WTC11 (cell line): ENCODE data around the gene STK32A. TPM values are rescaled to one million over a fixed set of nuclear protein-coding genes. Genes with fewer than 3 reads are reported as not detected.

Experiments used
- ATAC-seq: fragments of 200-7000 bp; cut with Tn5 transposase; 2 replicates; pipeline ENCODE4 v1.10.0; 2021; ENCODE audit warnings: mild to moderate bottlenecking, moderate library complexity
- CTCF ChIA-PET: fragments of 300-600 bp; sonication (Branson Sonifier 250); formaldehyde crosslinking; loops from one replicate; lab custom pipeline; 2021; ENCODE audit warnings: antibody characterized with exemption; lab: Charles Lee
- POLR2A ChIA-PET: fragments of 350-600 bp; sonication (Branson Sonifier 250); formaldehyde crosslinking; loops from one replicate; lab custom pipeline; 2021; ENCODE audit warnings: antibody characterized with exemption; lab: Charles Lee
- DNase-seq: peaks from one replicate; pipeline ENCODE4 v3.0.0; 2021; ENCODE audit warnings: low spot score
- H3K27ac Mint-ChIP-seq: 2 replicates; pipeline ENCODE4 v1.8.0; 2021; ENCODE audit warnings: mixed read lengths
- H3K27me3 Mint-ChIP-seq: 2 replicates; pipeline ENCODE4 v1.8.0; 2021; ENCODE audit warnings: low read depth, mild to moderate bottlenecking, moderate library complexity, mixed read lengths
- H3K36me3 Mint-ChIP-seq: 2 replicates; pipeline ENCODE4 v1.8.0; 2021; ENCODE audit warnings: mixed read lengths
- H3K4me1 Mint-ChIP-seq: 2 replicates; pipeline ENCODE4 v1.8.0; 2022; ENCODE audit warnings: mixed read lengths
- H3K4me3 Mint-ChIP-seq: 2 replicates; pipeline ENCODE4 v1.8.0; 2021; ENCODE audit warnings: mild to moderate bottlenecking, moderate library complexity, mixed read lengths
- H3K9me3 Mint-ChIP-seq: 2 replicates; pipeline ENCODE4 v1.8.0; 2021; ENCODE audit warnings: mixed read lengths
- ATF1 ChIP-seq: sonication (generic); formaldehyde crosslinking; IDR thresholded peaks from 2 replicates; pipeline ENCODE4 v1.8.1; 2023; ENCODE audit warnings: mild to moderate bottlenecking, moderate library complexity, missing genetic modification reagents
- CREM ChIP-seq: sonication (generic); formaldehyde crosslinking; IDR thresholded peaks from 2 replicates; pipeline ENCODE4 v1.8.1; 2022; ENCODE audit warnings: mild to moderate bottlenecking, missing genetic modification reagents, moderate library complexity
- KAT7 ChIP-seq: sonication (generic); formaldehyde crosslinking; IDR thresholded peaks from 2 replicates; pipeline ENCODE4 v1.8.1; 2023; ENCODE audit warnings: missing genetic modification reagents, mild to moderate bottlenecking, borderline replicate concordance
- OVOL2 ChIP-seq: fragments of 250-450 bp; sonication (Bioruptor Pico); IDR thresholded peaks from 2 replicates; pipeline ENCODE4 v1.9.0; 2021; ENCODE audit warnings: mild to moderate bottlenecking, borderline replicate concordance
- SMAD4 ChIP-seq: sonication (generic); formaldehyde crosslinking; IDR thresholded peaks from 2 replicates; pipeline ENCODE4 v1.8.0; 2022; ENCODE audit warnings: mild to moderate bottlenecking, missing genetic modification reagents
- TCF7 ChIP-seq: sonication (generic); formaldehyde crosslinking; IDR thresholded peaks from 2 replicates; pipeline ENCODE4 v1.8.0; 2022; ENCODE audit warnings: mild to moderate bottlenecking, low read depth, missing genetic modification reagents, moderate library complexity
- ZNF121 ChIP-seq: sonication (generic); formaldehyde crosslinking; IDR thresholded peaks from 2 replicates; pipeline ENCODE4 v1.8.0; 2023; ENCODE audit warnings: missing genetic modification reagents
- ZNF138 ChIP-seq: sonication (generic); formaldehyde crosslinking; conservative IDR thresholded peaks from 2 replicates; pipeline ENCODE4 v1.8.1; 2022; ENCODE audit warnings: mild to moderate bottlenecking, moderate library complexity, missing genetic modification reagents
- ZNF219 ChIP-seq: sonication (generic); formaldehyde crosslinking; IDR thresholded peaks from 2 replicates; pipeline ENCODE4 v1.8.0; 2023; ENCODE audit warnings: missing genetic modification reagents, mild to moderate bottlenecking, borderline replicate concordance
- ZNF263 ChIP-seq: sonication (generic); formaldehyde crosslinking; IDR thresholded peaks from 2 replicates; pipeline ENCODE4 v1.8.1; 2022; ENCODE audit warnings: low read depth, mild to moderate bottlenecking, moderate library complexity, missing genetic modification reagents
- ZNF317 ChIP-seq: sonication (generic); formaldehyde crosslinking; IDR thresholded peaks from 2 replicates; pipeline ENCODE4 v1.8.1; 2023; ENCODE audit warnings: low read depth, mild to moderate bottlenecking, moderate library complexity, missing genetic modification reagents, borderline replicate concordance
- ZNF423 ChIP-seq: fragments of 250-450 bp; sonication (Bioruptor Pico); IDR thresholded peaks from 2 replicates; pipeline ENCODE4 v2.1.2; 2022; ENCODE audit warnings: mild to moderate bottlenecking, moderate library complexity
- total RNA-seq: library from RNA; stranded (reverse); gene quantifications from 3 replicates; pipeline ENCODE4 v1.2.3, GENCODE V29; 2021
- TF ChIP-seq, protein P1 (sequence below): fragments of 200-600 bp; IDR thresholded peaks from 2 replicates; pipeline ENCODE4 v1.8.0; 2022; ENCODE audit warnings: antibody characterized with exemption
- TF ChIP-seq, protein P2 (sequence below): sonication (generic); formaldehyde crosslinking; IDR thresholded peaks from 2 replicates; pipeline ENCODE4 v1.8.0; 2022; ENCODE audit warnings: mild to moderate bottlenecking, missing genetic modification reagents
- TF ChIP-seq, protein P3 (sequence below): sonication (generic); formaldehyde crosslinking; IDR thresholded peaks from 2 replicates; pipeline ENCODE4 v1.8.1; 2023; ENCODE audit warnings: mild to moderate bottlenecking, missing genetic modification reagents, moderate library complexity
- TF ChIP-seq, protein P4 (sequence below): sonication (generic); formaldehyde crosslinking; IDR thresholded peaks from 2 replicates; pipeline ENCODE4 v1.8.0; 2022; ENCODE audit warnings: mild to moderate bottlenecking, missing genetic modification reagents
- TF ChIP-seq, protein P5 (sequence below): sonication (generic); formaldehyde crosslinking; IDR thresholded peaks from 2 replicates; pipeline ENCODE4 v1.8.1; 2023; ENCODE audit warnings: mild to moderate bottlenecking, missing genetic modification reagents, borderline replicate concordance
- TF ChIP-seq, protein P6 (sequence below): sonication (generic); formaldehyde crosslinking; IDR thresholded peaks from 2 replicates; pipeline ENCODE4 v1.8.1; 2022; ENCODE audit warnings: mild to moderate bottlenecking, missing genetic modification reagents, moderate library complexity, borderline replicate concordance
- TF ChIP-seq, protein P7 (sequence below): sonication (generic); formaldehyde crosslinking; conservative IDR thresholded peaks from 2 replicates; pipeline ENCODE4 v1.8.1; 2022; ENCODE audit warnings: mild to moderate bottlenecking, missing genetic modification reagents
- TF ChIP-seq, protein P8 (sequence below): sonication (generic); formaldehyde crosslinking; IDR thresholded peaks from 2 replicates; pipeline ENCODE4 v1.8.1; 2022; ENCODE audit warnings: mild to moderate bottlenecking, moderate library complexity, missing genetic modification reagents

STK32A gene
- total RNA-seq, 1 experiment from 2014 or later = 1.7 TPM

DNA sequence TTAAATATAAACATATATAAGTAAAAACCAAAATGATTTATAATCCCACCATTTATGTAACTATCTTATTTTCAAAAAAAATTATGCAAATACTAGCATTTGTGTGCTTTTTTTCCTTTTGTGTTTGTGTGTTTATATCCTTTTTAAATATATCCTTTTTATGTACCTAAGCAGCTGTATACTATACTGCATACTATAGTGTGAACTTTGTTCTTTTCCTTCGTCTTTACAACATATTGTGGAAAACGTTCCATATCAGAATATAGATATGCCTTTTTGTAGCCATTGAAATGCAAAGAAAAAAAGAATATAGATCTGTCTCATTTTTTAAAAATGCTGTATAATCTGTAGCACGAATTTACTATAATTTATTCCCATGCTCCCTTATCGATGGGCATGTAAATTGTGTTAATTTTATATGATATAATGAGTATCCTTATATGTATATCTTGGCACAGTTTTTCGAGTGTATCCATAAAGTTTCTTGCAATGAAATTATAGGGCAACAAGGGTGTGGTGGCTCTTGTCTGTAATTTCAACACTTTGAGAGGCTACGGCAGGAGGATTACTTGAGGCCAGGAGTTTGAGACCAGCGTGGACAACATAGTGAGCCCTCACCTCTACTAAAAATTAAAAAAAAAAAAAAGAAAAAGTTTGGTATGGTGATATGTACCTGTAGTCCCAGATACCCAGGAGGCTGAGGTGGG lies 83.3 kb downstream of the STK32A start:
- no peak overlapping the region for H3K27ac Mint-ChIP-seq

DNA sequence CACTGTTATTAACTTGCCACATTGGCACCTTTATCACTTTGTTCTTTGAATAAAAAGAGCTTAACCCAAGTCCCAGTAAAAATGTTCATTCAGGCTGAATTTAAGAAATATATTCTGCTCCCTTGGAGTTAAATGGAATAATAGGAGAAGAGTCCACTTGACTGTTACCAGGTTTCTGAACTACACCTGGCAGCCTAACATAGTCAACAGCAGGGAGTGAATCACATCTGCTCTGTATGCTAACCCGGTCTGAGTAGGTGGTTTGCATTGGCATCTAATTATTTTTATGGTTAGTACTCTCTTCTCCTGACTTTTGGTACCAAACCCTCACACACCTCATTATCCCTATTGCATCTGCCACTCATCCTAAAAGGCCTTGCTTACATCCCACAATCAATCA lies 86.7 kb downstream of the STK32A start:
- no peaks in the 10 kb centered on the region for H3K36me3 Mint-ChIP-seq
- H3K27me3 Mint-ChIP-seq = no peaks in the 10 kb centered on the region
- H3K4me3 Mint-ChIP-seq = no peak overlapping the region
- POLR2A ChIA-PET = interaction anchor here (1.0 kb wide), 1 partner anchor 21 kb away, joined by 3 read pairs; no protein-coding TSS in a partner anchor
- DNase-seq (no peak), ATAC-seq (no peak)
- no peaks in the 10 kb centered on the region for H3K9me3 Mint-ChIP-seq
- no peaks in the 10 kb centered on the region for H3K4me1 Mint-ChIP-seq
- CTCF ChIA-PET = no interaction called here
- H3K27ac Mint-ChIP-seq = no peak overlapping the region
- TF ChIP-seq ZNF423 (CRISPR knock-in tag) (no peak), ZNF263 (CRISPR knock-in tag) (no peak), OVOL2 (no peak), ATF1 (CRISPR knock-in tag) (no peak), CREM (CRISPR knock-in tag) (no peak), ZNF138 (CRISPR knock-in tag) (no peak), KAT7 (CRISPR knock-in tag) (no peak), SMAD4 (CRISPR knock-in tag) (no peak), ZNF219 (CRISPR knock-in tag) (no peak), ZNF121 (CRISPR knock-in tag) (no peak)
- TF ChIP-seq, protein P1, sequence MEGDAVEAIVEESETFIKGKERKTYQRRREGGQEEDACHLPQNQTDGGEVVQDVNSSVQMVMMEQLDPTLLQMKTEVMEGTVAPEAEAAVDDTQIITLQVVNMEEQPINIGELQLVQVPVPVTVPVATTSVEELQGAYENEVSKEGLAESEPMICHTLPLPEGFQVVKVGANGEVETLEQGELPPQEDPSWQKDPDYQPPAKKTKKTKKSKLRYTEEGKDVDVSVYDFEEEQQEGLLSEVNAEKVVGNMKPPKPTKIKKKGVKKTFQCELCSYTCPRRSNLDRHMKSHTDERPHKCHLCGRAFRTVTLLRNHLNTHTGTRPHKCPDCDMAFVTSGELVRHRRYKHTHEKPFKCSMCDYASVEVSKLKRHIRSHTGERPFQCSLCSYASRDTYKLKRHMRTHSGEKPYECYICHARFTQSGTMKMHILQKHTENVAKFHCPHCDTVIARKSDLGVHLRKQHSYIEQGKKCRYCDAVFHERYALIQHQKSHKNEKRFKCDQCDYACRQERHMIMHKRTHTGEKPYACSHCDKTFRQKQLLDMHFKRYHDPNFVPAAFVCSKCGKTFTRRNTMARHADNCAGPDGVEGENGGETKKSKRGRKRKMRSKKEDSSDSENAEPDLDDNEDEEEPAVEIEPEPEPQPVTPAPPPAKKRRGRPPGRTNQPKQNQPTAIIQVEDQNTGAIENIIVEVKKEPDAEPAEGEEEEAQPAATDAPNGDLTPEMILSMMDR = no peak
- TF ChIP-seq, protein P2, sequence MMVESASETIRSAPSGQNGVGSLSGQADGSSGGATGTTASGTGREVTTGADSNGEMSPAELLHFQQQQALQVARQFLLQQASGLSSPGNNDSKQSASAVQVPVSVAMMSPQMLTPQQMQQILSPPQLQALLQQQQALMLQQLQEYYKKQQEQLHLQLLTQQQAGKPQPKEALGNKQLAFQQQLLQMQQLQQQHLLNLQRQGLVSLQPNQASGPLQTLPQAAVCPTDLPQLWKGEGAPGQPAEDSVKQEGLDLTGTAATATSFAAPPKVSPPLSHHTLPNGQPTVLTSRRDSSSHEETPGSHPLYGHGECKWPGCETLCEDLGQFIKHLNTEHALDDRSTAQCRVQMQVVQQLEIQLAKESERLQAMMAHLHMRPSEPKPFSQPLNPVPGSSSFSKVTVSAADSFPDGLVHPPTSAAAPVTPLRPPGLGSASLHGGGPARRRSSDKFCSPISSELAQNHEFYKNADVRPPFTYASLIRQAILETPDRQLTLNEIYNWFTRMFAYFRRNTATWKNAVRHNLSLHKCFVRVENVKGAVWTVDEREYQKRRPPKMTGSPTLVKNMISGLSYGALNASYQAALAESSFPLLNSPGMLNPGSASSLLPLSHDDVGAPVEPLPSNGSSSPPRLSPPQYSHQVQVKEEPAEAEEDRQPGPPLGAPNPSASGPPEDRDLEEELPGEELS (CRISPR knock-in tag) = no peak
- TF ChIP-seq, protein P3, sequence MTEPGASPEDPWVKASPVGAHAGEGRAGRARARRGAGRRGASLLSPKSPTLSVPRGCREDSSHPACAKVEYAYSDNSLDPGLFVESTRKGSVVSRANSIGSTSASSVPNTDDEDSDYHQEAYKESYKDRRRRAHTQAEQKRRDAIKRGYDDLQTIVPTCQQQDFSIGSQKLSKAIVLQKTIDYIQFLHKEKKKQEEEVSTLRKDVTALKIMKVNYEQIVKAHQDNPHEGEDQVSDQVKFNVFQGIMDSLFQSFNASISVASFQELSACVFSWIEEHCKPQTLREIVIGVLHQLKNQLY (CRISPR knock-in tag) = no peak
- TF ChIP-seq, protein P4, sequence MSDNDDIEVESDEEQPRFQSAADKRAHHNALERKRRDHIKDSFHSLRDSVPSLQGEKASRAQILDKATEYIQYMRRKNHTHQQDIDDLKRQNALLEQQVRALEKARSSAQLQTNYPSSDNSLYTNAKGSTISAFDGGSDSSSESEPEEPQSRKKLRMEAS = no peak

More for the DNA sequence above, 83.3 kb downstream of the STK32A start:
- no peak for ATAC-seq
- Mint-ChIP-seq H3K4me1 (no peaks in the 10 kb centered on the region), H3K9me3 (no peaks in the 10 kb centered on the region), H3K36me3 (no peaks in the 10 kb centered on the region), H3K27me3 (no peaks in the 10 kb centered on the region), H3K4me3 (no peak overlapping the region)
- ChIA-PET POLR2A (interaction anchor here (0.6 kb wide), 1 partner anchor 38 kb away, joined by 4 read pairs; no protein-coding TSS in a partner anchor), CTCF (interaction anchor here (0.7 kb wide), 1 partner anchor 52 kb away, joined by 3 read pairs; no protein-coding TSS in a partner anchor)
- TF ChIP-seq, protein P5, sequence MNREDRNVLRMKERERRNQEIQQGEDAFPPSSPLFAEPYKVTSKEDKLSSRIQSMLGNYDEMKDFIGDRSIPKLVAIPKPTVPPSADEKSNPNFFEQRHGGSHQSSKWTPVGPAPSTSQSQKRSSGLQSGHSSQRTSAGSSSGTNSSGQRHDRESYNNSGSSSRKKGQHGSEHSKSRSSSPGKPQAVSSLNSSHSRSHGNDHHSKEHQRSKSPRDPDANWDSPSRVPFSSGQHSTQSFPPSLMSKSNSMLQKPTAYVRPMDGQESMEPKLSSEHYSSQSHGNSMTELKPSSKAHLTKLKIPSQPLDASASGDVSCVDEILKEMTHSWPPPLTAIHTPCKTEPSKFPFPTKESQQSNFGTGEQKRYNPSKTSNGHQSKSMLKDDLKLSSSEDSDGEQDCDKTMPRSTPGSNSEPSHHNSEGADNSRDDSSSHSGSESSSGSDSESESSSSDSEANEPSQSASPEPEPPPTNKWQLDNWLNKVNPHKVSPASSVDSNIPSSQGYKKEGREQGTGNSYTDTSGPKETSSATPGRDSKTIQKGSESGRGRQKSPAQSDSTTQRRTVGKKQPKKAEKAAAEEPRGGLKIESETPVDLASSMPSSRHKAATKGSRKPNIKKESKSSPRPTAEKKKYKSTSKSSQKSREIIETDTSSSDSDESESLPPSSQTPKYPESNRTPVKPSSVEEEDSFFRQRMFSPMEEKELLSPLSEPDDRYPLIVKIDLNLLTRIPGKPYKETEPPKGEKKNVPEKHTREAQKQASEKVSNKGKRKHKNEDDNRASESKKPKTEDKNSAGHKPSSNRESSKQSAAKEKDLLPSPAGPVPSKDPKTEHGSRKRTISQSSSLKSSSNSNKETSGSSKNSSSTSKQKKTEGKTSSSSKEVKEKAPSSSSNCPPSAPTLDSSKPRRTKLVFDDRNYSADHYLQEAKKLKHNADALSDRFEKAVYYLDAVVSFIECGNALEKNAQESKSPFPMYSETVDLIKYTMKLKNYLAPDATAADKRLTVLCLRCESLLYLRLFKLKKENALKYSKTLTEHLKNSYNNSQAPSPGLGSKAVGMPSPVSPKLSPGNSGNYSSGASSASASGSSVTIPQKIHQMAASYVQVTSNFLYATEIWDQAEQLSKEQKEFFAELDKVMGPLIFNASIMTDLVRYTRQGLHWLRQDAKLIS = no peak
- TF ChIP-seq, protein P6, sequence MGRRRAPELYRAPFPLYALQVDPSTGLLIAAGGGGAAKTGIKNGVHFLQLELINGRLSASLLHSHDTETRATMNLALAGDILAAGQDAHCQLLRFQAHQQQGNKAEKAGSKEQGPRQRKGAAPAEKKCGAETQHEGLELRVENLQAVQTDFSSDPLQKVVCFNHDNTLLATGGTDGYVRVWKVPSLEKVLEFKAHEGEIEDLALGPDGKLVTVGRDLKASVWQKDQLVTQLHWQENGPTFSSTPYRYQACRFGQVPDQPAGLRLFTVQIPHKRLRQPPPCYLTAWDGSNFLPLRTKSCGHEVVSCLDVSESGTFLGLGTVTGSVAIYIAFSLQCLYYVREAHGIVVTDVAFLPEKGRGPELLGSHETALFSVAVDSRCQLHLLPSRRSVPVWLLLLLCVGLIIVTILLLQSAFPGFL (CRISPR knock-in tag) = no peak
- TF ChIP-seq, protein P3 (CRISPR knock-in tag) = no peak
- no peak for TF ChIP-seq TCF7 (CRISPR knock-in tag)
- TF ChIP-seq ZNF317 (CRISPR knock-in tag) = no peak
- TF ChIP-seq, protein P7, sequence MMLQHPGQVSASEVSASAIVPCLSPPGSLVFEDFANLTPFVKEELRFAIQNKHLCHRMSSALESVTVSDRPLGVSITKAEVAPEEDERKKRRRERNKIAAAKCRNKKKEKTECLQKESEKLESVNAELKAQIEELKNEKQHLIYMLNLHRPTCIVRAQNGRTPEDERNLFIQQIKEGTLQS (CRISPR knock-in tag) = no peak
- TF ChIP-seq, protein P8, sequence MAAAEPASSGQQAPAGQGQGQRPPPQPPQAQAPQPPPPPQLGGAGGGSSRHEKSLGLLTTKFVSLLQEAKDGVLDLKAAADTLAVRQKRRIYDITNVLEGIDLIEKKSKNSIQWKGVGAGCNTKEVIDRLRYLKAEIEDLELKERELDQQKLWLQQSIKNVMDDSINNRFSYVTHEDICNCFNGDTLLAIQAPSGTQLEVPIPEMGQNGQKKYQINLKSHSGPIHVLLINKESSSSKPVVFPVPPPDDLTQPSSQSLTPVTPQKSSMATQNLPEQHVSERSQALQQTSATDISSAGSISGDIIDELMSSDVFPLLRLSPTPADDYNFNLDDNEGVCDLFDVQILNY (CRISPR knock-in tag) = no peak
- DNase-seq = no peak
